Esophagus muscularis mucosa (tissue), 4 donors: Measurements from ENCODE around the gene TMEM222.

Experiments used
- EP300 ChIP-seq: sonication (generic); formaldehyde crosslinking; IDR thresholded peaks from one replicate; pipeline ENCODE4 v1.6.1; 2017; ENCODE audit warnings: antibody characterized with exemption
- POLR2A ChIP-seq: fragments of 450-650 bp; IDR thresholded peaks from one replicate; pipeline ENCODE4 v1.6.1; 2017; ENCODE audit warnings: antibody characterized with exemption, moderate library complexity, mild to moderate bottlenecking, low read depth
- POLR2AphosphoS5 ChIP-seq, 2 donors: sonication (generic); formaldehyde crosslinking; IDR thresholded peaks; one replicate each; pipeline ENCODE4 v1.6.1; 2017; ENCODE audit warnings: antibody characterized with exemption in 2 of 2
- TF ChIP-seq, protein P1 (sequence below), 3 experiments: fragments of 200-600 bp in 2 of 3; fragments of 450-650 bp in 1 of 3; sonication (generic) in 2 of 3; IDR thresholded peaks; one replicate each; pipeline ENCODE4 v1.5.1; 2017 to 2019; ENCODE audit warnings: antibody characterized with exemption in 3 of 3, mild to moderate bottlenecking in 2 of 3, moderate library complexity in 1 of 3

DNA sequence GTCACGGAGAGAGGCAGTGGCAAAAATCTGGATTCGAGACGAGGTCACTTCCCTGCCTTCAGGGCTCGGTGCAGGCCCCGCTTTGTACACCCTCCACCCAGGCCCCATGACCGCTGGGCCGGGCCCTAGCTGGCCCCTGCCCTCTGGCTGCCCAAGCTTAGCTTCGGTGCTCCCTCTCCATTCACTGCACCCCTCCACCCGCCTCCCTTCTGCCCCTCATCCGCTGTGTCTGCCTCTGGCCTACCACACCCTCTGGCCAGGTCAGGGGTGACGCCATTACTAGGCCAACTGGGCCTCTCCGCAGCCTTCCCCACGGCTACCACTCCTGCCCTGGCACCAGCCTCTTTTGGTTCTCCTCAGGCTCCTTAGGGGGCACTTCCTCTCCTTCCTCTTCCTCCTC is 61.7 kb downstream of the TMEM222 start:
- TF ChIP-seq, protein P1, sequence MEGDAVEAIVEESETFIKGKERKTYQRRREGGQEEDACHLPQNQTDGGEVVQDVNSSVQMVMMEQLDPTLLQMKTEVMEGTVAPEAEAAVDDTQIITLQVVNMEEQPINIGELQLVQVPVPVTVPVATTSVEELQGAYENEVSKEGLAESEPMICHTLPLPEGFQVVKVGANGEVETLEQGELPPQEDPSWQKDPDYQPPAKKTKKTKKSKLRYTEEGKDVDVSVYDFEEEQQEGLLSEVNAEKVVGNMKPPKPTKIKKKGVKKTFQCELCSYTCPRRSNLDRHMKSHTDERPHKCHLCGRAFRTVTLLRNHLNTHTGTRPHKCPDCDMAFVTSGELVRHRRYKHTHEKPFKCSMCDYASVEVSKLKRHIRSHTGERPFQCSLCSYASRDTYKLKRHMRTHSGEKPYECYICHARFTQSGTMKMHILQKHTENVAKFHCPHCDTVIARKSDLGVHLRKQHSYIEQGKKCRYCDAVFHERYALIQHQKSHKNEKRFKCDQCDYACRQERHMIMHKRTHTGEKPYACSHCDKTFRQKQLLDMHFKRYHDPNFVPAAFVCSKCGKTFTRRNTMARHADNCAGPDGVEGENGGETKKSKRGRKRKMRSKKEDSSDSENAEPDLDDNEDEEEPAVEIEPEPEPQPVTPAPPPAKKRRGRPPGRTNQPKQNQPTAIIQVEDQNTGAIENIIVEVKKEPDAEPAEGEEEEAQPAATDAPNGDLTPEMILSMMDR (IDR thresholded peaks at IDR 0.05) = no peak
- no peak for TF ChIP-seq POLR2A
- TF ChIP-seq POLR2AphosphoS5 (IDR thresholded peaks at IDR 0.05) = no peak
- TF ChIP-seq EP300 = no peak
